Femur (tissue), 1 donor: ENCODE measurements around the gene CD81.

ENCODE experiments used
- DNase-seq: peaks from one replicate; pipeline ENCODE4 v3.0.0-alpha.2; 2017

The CD81 gene

DNA sequence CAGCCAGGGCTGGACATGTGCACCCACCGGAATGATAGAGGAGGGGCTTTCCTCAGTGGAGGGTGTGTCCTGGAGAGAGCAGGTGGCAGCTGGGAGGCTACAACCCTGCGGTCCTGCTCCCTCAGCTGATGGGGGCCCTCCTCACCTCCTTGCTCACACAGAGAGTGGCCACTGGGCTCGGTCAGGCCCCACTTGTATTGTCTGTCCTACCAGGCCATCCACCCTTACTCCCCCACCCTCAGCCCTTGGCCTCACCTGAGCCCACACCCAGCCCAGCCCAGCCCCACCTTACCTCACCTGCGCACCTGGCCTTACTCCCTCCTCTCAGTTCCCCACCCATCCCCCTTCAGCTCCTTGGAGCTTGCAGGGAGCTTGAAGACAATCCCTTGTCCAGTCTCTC, 64.1 kb downstream of the CD81 start:
- no peak for DNase-seq

- DNase-seq = no peak
These were observed 65.5 kb downstream of the CD81 start for GRCh38 chr11:2442589-2442988.

DNA sequence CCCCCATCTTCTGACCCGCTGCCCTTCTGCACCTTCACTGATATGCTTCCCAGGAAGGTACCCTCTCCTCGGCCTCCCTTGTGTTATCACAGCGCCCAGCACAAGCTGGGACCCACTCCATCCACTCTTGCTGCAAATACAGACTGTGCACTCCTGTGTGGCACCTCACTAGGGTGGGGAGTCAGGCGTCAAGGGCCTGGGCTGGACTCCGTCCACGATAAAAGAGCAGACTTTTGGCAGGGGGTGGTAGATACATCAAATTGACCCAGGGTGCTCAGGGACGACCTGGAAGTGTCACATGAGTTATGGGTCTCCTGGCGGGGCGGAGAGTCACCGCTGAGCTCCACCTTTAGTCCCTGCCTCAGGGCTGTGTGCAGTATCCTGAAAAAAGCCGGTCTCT, 66.3 kb downstream of the CD81 start:
- DNase-seq = no peak

DNA sequence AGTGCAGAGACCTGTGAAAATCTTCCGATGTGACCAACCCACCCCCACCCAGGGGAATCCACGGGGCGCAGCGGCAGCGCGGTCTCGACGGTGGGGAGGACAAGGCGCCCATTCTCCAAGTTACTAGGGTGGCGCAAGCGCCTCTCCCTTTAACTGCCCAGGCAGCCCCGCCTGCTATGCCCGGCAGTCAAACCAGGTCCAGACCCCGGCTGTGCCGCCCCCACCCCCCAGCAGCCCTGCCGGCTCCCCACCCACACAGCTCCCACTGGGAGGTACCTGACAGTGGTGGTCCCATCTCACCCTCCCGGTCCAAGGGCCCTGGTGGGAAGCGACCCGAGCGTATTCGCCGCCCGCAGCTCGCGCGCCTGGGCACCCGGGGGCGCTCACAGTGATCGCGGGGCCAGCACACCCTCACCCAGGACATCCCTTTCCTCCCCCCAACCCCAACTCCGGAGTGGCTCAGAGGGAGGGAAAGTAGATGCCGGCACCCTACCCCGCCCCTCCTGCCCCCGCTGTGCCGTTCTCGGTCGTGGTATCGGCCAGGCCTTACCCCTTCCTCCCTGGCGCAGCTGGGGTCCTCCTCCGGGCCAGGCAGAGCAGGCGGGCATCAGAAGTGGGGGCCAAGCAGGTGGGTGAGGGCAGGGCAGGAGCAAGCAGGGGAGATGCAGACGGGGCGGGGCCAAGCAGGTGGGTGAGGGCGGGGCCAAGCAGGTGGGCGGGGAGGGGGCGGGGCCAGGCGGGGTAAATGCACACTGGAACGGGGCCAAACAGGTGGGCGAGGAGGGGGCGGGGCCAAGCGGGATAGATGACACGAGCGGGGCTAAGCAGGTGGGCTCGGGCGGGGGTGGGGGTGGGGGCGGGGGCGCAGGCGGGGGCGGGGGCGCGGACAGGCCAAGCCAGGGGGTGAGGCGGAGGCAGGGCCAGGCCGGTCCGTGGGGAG, 67.0 kb downstream of the CD81 start, which contains the start of gene TRPM5:
TRPM5 (minus strand) TSS at position 634 of the 940 bp plus-strand sequence. CDS start 21,478 bp downstream, outside the sequence.
- no peak for DNase-seq

DNA sequence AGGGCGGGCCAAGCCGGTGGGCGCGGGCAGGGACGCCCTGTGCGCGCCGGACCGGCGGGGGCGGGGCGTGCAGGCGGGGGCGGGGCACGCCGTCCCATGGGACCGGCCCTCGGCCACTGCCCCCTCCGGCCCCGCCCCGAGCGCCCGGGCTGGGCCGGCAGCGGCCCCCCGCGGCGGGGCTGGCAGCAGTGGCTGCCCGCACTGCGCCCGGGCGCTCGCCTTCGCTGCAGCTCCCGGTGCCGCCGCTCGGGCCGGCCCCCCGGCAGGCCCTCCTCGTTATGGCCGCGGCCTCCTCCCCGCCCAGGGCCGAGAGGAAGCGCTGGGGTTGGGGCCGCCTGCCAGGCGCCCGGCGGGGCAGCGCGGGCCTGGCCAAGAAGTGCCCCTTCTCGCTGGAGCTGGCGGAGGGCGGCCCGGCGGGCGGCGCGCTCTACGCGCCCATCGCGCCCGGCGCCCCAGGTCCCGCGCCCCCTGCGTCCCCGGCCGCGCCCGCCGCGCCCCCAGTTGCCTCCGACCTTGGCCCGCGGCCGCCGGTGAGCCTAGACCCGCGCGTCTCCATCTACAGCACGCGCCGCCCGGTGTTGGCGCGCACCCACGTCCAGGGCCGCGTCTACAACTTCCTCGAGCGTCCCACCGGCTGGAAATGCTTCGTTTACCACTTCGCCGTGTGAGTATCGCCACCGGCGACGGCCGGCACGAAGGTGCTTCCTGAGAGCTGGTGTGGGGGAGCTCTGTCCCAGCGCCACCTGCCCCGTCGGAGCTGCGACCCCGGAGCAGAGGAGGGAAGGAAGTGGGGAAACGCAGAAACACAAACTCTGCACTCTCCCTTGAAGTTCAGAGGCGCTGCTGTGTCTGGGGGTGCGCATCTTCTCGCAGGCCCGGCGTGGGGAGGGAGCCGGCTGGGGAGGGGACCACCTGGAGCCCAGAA, 68.0 kb downstream of the CD81 start, which contains the start of gene KCNQ1:
KCNQ1 (plus strand) TSS at position 188 of the 925 bp plus-strand sequence; CDS start at position 279, 91 bp downstream.
- DNase-seq = no peak

- no peak for DNase-seq
These were observed 68.8 kb downstream of the CD81 start for GRCh38 chr11:2445746-2446551.

- DNase-seq = no peak
These were observed 69.6 kb downstream of the CD81 start for GRCh38 chr11:2446590-2447252.
